Spleen (tissue), 7 donors: Measurements from ENCODE around the gene PDE4B.

Experiments
- CTCF ChIP-seq, 11 experiments: fragments of 200-600 bp in 7 of 11; fragments of 450-650 bp in 4 of 11; sonication (generic) in 4 of 11; IDR thresholded peaks in 8 of 11; conservative IDR thresholded peaks in 3 of 11; 1 replicate in 7 of 11; 2 replicates in 4 of 11; pipeline versions ENCODE4 v1.4.0 to v1.8.0; 2016 to 2021; ENCODE audit warnings: antibody characterized with exemption in 11 of 11, inconsistent platforms in 4 of 11, mild to moderate bottlenecking in 1 of 11
- POLR2A ChIP-seq, 3 donors: fragments of 450-650 bp; IDR thresholded peaks; one replicate each; pipeline ENCODE4 v1.5.1; 2017; ENCODE audit warnings: antibody characterized with exemption in 3 of 3, mild to moderate bottlenecking in 1 of 3
- POLR2AphosphoS5 ChIP-seq, 3 donors: sonication (generic); formaldehyde crosslinking; IDR thresholded peaks; one replicate each; pipeline ENCODE4 v1.5.1; 2017; ENCODE audit warnings: antibody characterized with exemption in 3 of 3
- donor health status: DM: no; HTN: no; CAD: no; lungs with moderate emphysema.
- donor health status: DM: no; HTN: no; CAD: no.
- donor health status: DM: no; HTN: no; CAD: no.

DNA sequence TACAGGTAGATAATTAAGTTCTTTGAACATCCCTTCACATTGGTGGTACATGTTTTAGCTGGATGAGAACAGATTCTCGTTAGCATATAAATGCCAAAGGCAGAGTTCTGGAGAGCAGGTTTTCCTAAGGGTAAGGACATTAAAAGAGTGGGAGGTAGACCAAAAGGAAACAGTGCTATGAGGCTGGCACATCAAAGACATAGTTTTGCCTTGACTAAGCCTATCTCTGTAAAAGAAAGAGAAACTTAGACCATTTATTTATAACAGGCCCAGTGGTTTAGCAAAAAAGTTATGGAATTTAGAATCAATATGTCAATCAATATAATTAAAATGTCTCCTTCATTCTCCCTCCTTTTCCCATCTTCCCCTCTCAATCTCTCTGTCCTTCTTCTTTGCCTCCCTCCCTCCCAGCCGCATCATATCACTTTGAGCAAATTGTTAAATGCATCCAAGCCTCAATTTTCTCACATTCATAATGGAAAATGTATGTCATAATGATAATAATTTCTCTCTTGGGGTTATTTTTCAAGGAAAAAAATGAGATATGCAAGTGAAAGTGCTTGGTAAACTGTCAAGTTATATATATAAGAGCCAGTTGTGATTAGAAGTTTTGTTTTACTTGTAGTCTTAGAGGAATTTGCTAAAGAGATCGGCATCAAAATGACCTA is 531.4 kb downstream of the PDE4B start:
- TF ChIP-seq CTCF (IDR thresholded peaks at IDR 0.05 in 8 of 11, conservative IDR thresholded peaks at IDR 0.05 in 3 of 11), result no peak
- TF ChIP-seq POLR2AphosphoS5 (IDR thresholded peaks at IDR 0.05), result no peak
- no peak for TF ChIP-seq POLR2A (IDR thresholded peaks at IDR 0.05)
